HEK293 (cell line): ENCODE data around the gene DHRS7C.

ENCODE experiments used
- CTCF ChIA-PET: fragments of 350-600 bp; formaldehyde crosslinking; extraction: SDS; loops from one replicate; lab custom pipeline; 2021; ENCODE audit warnings: antibody characterized with exemption; lab: Yijun Ruan, JAX
- POLR2A ChIA-PET: fragments of 300-600 bp; formaldehyde crosslinking; extraction: SDS; loops from one replicate; lab custom pipeline; 2020; ENCODE audit warnings: antibody characterized with exemption, inconsistent platforms; lab: Yijun Ruan, JAX
- H3K27ac ChIP-seq: fragments of 200-500 bp; sonication (Bioruptor generic); 2 replicates; pipeline ENCODE4 v1.5.1; 2014; ENCODE audit warnings: low read depth, low read length, control low read depth, inconsistent platforms; ENCODE audit errors: extremely low read depth
- H3K36me3 ChIP-seq, 2 experiments: fragments of 200-500 bp in 1 of 2; sonication (Bioruptor generic) in 1 of 2; 1 replicate in 1 of 2; 2 replicates in 1 of 2; pipeline ENCODE4 v1.5.1; 2014 to 2017; ENCODE audit warnings: inconsistent platforms in 2 of 2, low read length in 2 of 2; ENCODE audit not compliant: control insufficient read depth in 2 of 2, insufficient read depth in 1 of 2
- H3K4me1 ChIP-seq: fragments of 200-500 bp; sonication (Bioruptor generic); 2 replicates; pipeline ENCODE4 v1.5.1; 2014; ENCODE audit warnings: mild to moderate bottlenecking, low read length, inconsistent platforms; ENCODE audit not compliant: control insufficient read depth, insufficient read depth
- H3K4me3 ChIP-seq: 2 replicates; pipeline ENCODE4 v1.5.1; 2011; ENCODE audit warnings: low read depth, mild to moderate bottlenecking, control low read depth, low read length, moderate library complexity
- H3K9me3 ChIP-seq: fragments of 200-500 bp; sonication (Bioruptor generic); 2 replicates; pipeline ENCODE4 v1.5.1; 2014; ENCODE audit warnings: low read depth, low read length, inconsistent platforms; ENCODE audit not compliant: control insufficient read depth, insufficient read depth
- BCL11A ChIP-seq: fragments of 450-650 bp; formaldehyde crosslinking; IDR thresholded peaks from 2 replicates; pipeline ENCODE4 v1.5.1; 2016; ENCODE audit warnings: low read depth, missing biosample characterization, missing genetic modification characterization
- BCL11B ChIP-seq: fragments of 450-650 bp; formaldehyde crosslinking; IDR thresholded peaks from 2 replicates; pipeline ENCODE4 v1.5.1; 2016; ENCODE audit warnings: low read depth, missing biosample characterization, missing genetic modification characterization
- GLI2 ChIP-seq: fragments of 450-650 bp; formaldehyde crosslinking; IDR thresholded peaks from 2 replicates; pipeline ENCODE4; 2017; ENCODE audit warnings: missing biosample characterization, missing genetic modification characterization, low read depth, borderline replicate concordance
- HOXC10 ChIP-seq: sonication (generic); formaldehyde crosslinking; IDR thresholded peaks from 2 replicates; pipeline ENCODE4 v1.8.1; 2023; ENCODE audit warnings: mild to moderate bottlenecking, missing genetic modification reagents
- KLF7 ChIP-seq: fragments of 450-650 bp; formaldehyde crosslinking; IDR thresholded peaks from 2 replicates; pipeline ENCODE4 v1.5.1; 2016; ENCODE audit warnings: missing biosample characterization, missing genetic modification characterization, borderline replicate concordance
- MZF1 ChIP-seq: fragments of 450-650 bp; formaldehyde crosslinking; IDR thresholded peaks from 2 replicates; pipeline ENCODE4 v1.5.1; 2017; ENCODE audit warnings: missing biosample characterization, missing genetic modification characterization, borderline replicate concordance
- YY1 ChIP-seq: fragments of 450-650 bp; formaldehyde crosslinking; IDR thresholded peaks from 2 replicates; pipeline ENCODE4 v1.5.1; 2018; ENCODE audit warnings: missing biosample characterization, missing genetic modification characterization
- ZBTB1 ChIP-seq: fragments of 450-650 bp; formaldehyde crosslinking; IDR thresholded peaks from 2 replicates; pipeline ENCODE4 v1.5.1; 2016; ENCODE audit warnings: missing biosample characterization, missing genetic modification characterization
- ZNF10 ChIP-seq: fragments of 450-650 bp; formaldehyde crosslinking; IDR thresholded peaks from 2 replicates; pipeline ENCODE4 v1.5.1; 2017; ENCODE audit warnings: missing biosample characterization, missing genetic modification characterization
- ZNF169 ChIP-seq: fragments of 450-650 bp; formaldehyde crosslinking; IDR thresholded peaks from 2 replicates; pipeline ENCODE4 v1.5.1; 2016; ENCODE audit warnings: missing biosample characterization, missing genetic modification characterization
- ZNF221 ChIP-seq: fragments of 450-650 bp; formaldehyde crosslinking; IDR thresholded peaks from 2 replicates; pipeline ENCODE4 v1.5.1; 2017; ENCODE audit warnings: missing biosample characterization, missing genetic modification characterization, borderline replicate concordance
- ZNF350 ChIP-seq: fragments of 450-650 bp; formaldehyde crosslinking; IDR thresholded peaks from 2 replicates; pipeline ENCODE4 v1.5.0; 2017; ENCODE audit warnings: missing biosample characterization, mild to moderate bottlenecking, missing genetic modification characterization
- ZNF391 ChIP-seq: fragments of 450-650 bp; formaldehyde crosslinking; IDR thresholded peaks from 2 replicates; pipeline ENCODE4 v1.5.1; 2016; ENCODE audit warnings: low read depth, missing biosample characterization, missing genetic modification characterization, borderline replicate concordance
- ZNF426 ChIP-seq: fragments of 450-650 bp; formaldehyde crosslinking; IDR thresholded peaks from 2 replicates; pipeline ENCODE4 v1.5.1; 2017; ENCODE audit warnings: missing biosample characterization, missing genetic modification characterization, mild to moderate bottlenecking, inconsistent platforms, moderate library complexity
- ZNF501 ChIP-seq: fragments of 450-650 bp; formaldehyde crosslinking; IDR thresholded peaks from 2 replicates; pipeline ENCODE4 v1.5.1; 2016; ENCODE audit warnings: missing biosample characterization, missing genetic modification characterization
- ZNF701 ChIP-seq: fragments of 450-650 bp; formaldehyde crosslinking; IDR thresholded peaks from 2 replicates; pipeline ENCODE4 v1.5.1; 2016; ENCODE audit warnings: missing biosample characterization, missing genetic modification characterization
- ZSCAN30 ChIP-seq: fragments of 450-650 bp; IDR thresholded peaks from 2 replicates; pipeline ENCODE4 v1.5.1; 2018; ENCODE audit warnings: missing biosample characterization, mild to moderate bottlenecking, missing genetic modification characterization, moderate library complexity
- TF ChIP-seq, protein P1 (sequence below): fragments of 450-650 bp; formaldehyde crosslinking; IDR thresholded peaks from 2 replicates; pipeline ENCODE4 v1.5.1; 2017; ENCODE audit warnings: missing biosample characterization, missing genetic modification characterization
- TF ChIP-seq, protein P2 (sequence below): fragments of 450-650 bp; formaldehyde crosslinking; IDR thresholded peaks from 2 replicates; pipeline ENCODE4 v1.5.1; 2016; ENCODE audit warnings: missing biosample characterization, missing genetic modification characterization
- TF ChIP-seq, protein P3 (sequence below): fragments of 450-650 bp; formaldehyde crosslinking; IDR thresholded peaks from 2 replicates; pipeline ENCODE4 v1.5.1; 2017; ENCODE audit warnings: missing biosample characterization, missing genetic modification characterization
- TF ChIP-seq, protein P4 (sequence below): fragments of 450-650 bp; formaldehyde crosslinking; IDR thresholded peaks from 2 replicates; pipeline ENCODE4 v1.5.1; 2016; ENCODE audit warnings: missing biosample characterization, missing genetic modification characterization
- TF ChIP-seq, protein P5 (sequence below): fragments of 450-650 bp; formaldehyde crosslinking; IDR thresholded peaks from 2 replicates; pipeline ENCODE4 v1.5.1; 2017; ENCODE audit warnings: missing biosample characterization, missing genetic modification characterization
- TF ChIP-seq, protein P6 (sequence below): IDR thresholded peaks from 2 replicates; pipeline ENCODE4 v1.6.1; 2011; ENCODE audit warnings: mild to moderate bottlenecking, low read depth, low read length, borderline replicate concordance

The DHRS7C gene

DNA sequence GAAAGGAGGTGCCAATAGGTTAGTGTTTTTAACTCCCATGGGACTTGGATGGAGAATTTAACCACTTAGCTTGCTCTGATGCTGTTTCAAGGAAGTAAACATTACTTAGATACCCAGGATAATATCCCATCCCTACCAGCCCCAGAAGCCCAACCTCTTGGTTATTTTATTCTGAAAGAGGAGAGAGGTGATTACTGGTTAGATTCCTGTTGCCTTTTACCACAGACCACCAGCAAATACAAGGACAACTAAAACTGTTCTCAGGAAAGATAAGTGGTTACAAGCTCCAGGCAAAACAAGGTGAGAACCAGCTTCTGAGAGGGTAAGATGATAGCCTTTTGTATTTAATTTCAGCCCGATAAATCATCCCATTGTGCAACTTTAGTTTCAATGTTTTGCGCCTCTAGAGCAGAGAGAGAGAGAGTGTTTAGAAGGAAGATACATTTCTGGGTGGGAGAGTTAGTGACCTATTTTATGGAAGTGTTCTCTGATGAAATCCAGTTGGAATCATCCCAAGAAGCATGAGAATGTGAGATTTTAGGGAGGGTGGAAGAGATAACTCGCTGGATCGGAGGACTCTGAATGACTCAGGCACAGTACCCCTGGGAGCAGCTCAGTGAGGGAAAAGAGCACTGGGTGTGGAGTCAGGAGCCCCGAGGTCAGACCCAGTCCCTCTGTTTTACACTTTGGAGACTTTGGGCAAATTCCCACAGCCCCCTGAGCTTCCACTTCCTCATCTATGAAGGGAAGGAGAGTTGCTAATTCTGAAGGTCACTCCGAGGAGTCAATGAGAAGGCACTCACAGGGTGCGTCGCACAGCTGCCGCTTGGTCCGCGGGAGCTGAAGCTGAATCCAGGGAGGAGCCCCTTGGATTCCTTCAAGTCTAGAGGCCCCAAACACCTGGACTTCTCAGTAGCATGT is 46.4 kb upstream of the DHRS7C start (continued):
- TF ChIP-seq, protein P1, sequence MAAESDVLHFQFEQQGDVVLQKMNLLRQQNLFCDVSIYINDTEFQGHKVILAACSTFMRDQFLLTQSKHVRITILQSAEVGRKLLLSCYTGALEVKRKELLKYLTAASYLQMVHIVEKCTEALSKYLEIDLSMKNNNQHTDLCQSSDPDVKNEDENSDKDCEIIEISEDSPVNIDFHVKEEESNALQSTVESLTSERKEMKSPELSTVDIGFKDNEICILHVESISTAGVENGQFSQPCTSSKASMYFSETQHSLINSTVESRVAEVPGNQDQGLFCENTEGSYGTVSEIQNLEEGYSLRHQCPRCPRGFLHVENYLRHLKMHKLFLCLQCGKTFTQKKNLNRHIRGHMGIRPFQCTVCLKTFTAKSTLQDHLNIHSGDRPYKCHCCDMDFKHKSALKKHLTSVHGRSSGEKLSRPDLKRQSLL (tag by site-specific recombination) = no peak
- no peak for TF ChIP-seq ZNF501 (tag by site-specific recombination)

DNA sequence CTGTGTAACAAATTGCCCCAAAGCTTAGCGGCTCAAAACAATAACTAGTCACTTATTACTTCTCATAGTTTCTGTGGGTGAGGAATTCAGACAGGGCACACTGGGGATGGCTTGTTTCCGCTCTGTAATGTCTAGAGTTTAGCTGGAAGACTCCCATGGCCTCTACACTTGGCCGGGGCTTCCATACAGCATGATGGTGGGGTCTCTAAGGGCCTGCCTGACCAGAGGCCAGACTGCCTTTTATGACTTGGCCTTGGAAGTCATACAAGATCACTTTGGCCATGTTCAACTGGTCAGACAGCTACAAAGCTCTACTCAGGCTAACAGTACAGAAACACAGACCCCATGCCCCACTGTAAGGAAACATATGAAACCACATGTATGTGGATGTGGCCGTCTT is 42.5 kb upstream of the DHRS7C start:
- no peaks in the 10 kb centered on the region for H3K36me3 ChIP-seq
- ChIA-PET POLR2A (no interaction called here), CTCF (no interaction called here)
- TF ChIP-seq, protein P2, sequence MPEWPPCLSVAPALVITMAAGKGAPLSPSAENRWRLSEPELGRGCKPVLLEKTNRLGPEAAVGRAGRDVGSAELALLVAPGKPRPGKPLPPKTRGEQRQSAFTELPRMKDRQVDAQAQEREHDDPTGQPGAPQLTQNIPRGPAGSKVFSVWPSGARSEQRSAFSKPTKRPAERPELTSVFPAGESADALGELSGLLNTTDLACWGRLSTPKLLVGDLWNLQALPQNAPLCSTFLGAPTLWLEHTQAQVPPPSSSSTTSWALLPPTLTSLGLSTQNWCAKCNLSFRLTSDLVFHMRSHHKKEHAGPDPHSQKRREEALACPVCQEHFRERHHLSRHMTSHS (tag by site-specific recombination) = no peak
- TF ChIP-seq, protein P3, sequence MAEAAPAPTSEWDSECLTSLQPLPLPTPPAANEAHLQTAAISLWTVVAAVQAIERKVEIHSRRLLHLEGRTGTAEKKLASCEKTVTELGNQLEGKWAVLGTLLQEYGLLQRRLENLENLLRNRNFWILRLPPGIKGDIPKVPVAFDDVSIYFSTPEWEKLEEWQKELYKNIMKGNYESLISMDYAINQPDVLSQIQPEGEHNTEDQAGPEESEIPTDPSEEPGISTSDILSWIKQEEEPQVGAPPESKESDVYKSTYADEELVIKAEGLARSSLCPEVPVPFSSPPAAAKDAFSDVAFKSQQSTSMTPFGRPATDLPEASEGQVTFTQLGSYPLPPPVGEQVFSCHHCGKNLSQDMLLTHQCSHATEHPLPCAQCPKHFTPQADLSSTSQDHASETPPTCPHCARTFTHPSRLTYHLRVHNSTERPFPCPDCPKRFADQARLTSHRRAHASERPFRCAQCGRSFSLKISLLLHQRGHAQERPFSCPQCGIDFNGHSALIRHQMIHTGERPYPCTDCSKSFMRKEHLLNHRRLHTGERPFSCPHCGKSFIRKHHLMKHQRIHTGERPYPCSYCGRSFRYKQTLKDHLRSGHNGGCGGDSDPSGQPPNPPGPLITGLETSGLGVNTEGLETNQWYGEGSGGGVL (tag by site-specific recombination) = no peak
- TF ChIP-seq MZF1 (tag by site-specific recombination) = no peak
- no peak for TF ChIP-seq ZSCAN30
- no peak for TF ChIP-seq KLF7 (tag by site-specific recombination)
- TF ChIP-seq GLI2 (tag by site-specific recombination) = no peak
- no peak for TF ChIP-seq ZNF391 (tag by site-specific recombination)
- TF ChIP-seq HOXC10 (CRISPR knock-in tag) = no peak
- no peak for TF ChIP-seq ZNF350
- TF ChIP-seq, protein P4, sequence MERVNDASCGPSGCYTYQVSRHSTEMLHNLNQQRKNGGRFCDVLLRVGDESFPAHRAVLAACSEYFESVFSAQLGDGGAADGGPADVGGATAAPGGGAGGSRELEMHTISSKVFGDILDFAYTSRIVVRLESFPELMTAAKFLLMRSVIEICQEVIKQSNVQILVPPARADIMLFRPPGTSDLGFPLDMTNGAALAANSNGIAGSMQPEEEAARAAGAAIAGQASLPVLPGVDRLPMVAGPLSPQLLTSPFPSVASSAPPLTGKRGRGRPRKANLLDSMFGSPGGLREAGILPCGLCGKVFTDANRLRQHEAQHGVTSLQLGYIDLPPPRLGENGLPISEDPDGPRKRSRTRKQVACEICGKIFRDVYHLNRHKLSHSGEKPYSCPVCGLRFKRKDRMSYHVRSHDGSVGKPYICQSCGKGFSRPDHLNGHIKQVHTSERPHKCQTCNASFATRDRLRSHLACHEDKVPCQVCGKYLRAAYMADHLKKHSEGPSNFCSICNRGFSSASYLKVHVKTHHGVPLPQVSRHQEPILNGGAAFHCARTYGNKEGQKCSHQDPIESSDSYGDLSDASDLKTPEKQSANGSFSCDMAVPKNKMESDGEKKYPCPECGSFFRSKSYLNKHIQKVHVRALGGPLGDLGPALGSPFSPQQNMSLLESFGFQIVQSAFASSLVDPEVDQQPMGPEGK = no peak
- TF ChIP-seq ZNF701 = no peak
- no peak for TF ChIP-seq ZNF169 (tag by site-specific recombination)
- no peaks in the 10 kb centered on the region for H3K9me3 ChIP-seq
- peaks cover 7% of the 10 kb centered on the region for H3K4me1 ChIP-seq
- no peak overlapping the region for H3K27ac ChIP-seq
- no peak overlapping the region for H3K4me3 ChIP-seq

DNA sequence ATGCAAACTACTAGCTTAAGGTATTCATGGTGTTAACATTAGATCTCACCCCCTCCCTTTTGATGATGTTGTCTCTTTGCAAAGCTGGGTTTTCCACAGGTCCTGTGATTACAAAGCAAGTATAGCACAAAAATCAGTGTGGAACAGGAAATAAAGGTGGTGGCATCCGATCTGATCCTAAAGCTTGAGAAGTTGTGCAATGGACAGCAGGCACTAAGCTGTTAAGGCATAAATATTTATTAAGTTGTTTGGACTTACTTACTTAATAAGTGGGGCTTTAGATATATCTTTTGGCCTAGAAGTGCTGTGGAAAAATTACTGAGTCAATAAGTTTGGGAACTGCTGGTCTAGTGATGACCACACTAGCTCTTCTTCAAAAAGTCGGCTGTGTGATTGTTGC is 39.3 kb upstream of the DHRS7C start:
- no peaks in the 10 kb centered on the region for H3K36me3 ChIP-seq
- no peak overlapping the region for H3K4me3 ChIP-seq
- no peaks in the 10 kb centered on the region for H3K4me1 ChIP-seq
- H3K27ac ChIP-seq = no peak overlapping the region
- H3K9me3 ChIP-seq = no peaks in the 10 kb centered on the region
- TF ChIP-seq ZBTB1 (no peak), ZNF426 (tag by site-specific recombination) (no peak), ZNF221 (no peak), BCL11B (tag by site-specific recombination) (no peak), BCL11A (tag by site-specific recombination) (no peak), YY1 (tag by site-specific recombination) (no peak), ZNF10 (tag by site-specific recombination) (no peak)
- TF ChIP-seq, protein P5, sequence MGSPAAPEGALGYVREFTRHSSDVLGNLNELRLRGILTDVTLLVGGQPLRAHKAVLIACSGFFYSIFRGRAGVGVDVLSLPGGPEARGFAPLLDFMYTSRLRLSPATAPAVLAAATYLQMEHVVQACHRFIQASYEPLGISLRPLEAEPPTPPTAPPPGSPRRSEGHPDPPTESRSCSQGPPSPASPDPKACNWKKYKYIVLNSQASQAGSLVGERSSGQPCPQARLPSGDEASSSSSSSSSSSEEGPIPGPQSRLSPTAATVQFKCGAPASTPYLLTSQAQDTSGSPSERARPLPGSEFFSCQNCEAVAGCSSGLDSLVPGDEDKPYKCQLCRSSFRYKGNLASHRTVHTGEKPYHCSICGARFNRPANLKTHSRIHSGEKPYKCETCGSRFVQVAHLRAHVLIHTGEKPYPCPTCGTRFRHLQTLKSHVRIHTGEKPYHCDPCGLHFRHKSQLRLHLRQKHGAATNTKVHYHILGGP (tag by site-specific recombination) = no peak
- TF ChIP-seq, protein P6, sequence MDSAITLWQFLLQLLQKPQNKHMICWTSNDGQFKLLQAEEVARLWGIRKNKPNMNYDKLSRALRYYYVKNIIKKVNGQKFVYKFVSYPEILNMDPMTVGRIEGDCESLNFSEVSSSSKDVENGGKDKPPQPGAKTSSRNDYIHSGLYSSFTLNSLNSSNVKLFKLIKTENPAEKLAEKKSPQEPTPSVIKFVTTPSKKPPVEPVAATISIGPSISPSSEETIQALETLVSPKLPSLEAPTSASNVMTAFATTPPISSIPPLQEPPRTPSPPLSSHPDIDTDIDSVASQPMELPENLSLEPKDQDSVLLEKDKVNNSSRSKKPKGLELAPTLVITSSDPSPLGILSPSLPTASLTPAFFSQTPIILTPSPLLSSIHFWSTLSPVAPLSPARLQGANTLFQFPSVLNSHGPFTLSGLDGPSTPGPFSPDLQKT = no peak
- TF ChIP-seq, all 188 proteins: peak for 0
- CTCF ChIA-PET = interaction anchor here (0.6 to 1.3 kb wide), 5 partner anchors 9 to 64 kb away, joined by 3 to 5 read pairs (median 4); no protein-coding TSS in a partner anchor
- POLR2A ChIA-PET = interaction anchor here (1.4 kb wide), 1 partner anchor 28 kb away, joined by 3 read pairs; no protein-coding TSS in a partner anchor
